Mucosa of descending colon (tissue), 3 donors: ENCODE results near the gene HOXA6. TPM values are rescaled to one million over a fixed set of nuclear protein-coding genes. Genes with fewer than 3 reads are reported as not detected.

Experiments used
- ATAC-seq: fragments of 200-7000 bp; cut with Tn5 transposase; one replicate; pipeline ENCODE4 v1.9.1; 2020; ENCODE audit warnings: mild to moderate bottlenecking, moderate library complexity
- DNase-seq, 3 donors: peaks; one replicate each; pipeline ENCODE4 v3.0.0-alpha.2; 2020
- H3K36me3 ChIP-seq: fragments of 200-600 bp; one replicate; pipeline ENCODE4 v1.8.0; 2021; ENCODE audit warnings: low read depth, mild to moderate bottlenecking
- H3K4me1 ChIP-seq: fragments of 200-600 bp; one replicate; pipeline ENCODE4 v1.8.0; 2021; ENCODE audit warnings: low read depth, mild to moderate bottlenecking
- H3K4me3 ChIP-seq: fragments of 200-600 bp; one replicate; pipeline ENCODE4 v1.8.0; 2021; ENCODE audit warnings: mild to moderate bottlenecking
- H3K9me3 ChIP-seq: fragments of 200-600 bp; one replicate; pipeline ENCODE4 v1.8.0; 2021; ENCODE audit warnings: mild to moderate bottlenecking
- intact Hi-C, 2 donors: fragments of 100-400 bp; cut with DNase I in 1 of 2; cut with micrococcal nuclease in 1 of 2; formaldehyde crosslinking; loops; one replicate each; pipeline versions ENCODE4 v1.11.0 to v1.11.1; 2022; cut with DNase I, micrococcal nuclease
- total RNA-seq, 3 donors: library from RNA; stranded (reverse); fragmentation: NEBNext Ultra II Directional in 2 of 3; extraction: Animal tissue kit (Norgen Biotek cat#: 25700) in 2 of 3; gene quantifications; one replicate each; pipeline versions ENCODE4 v1.2.1 to v1.2.4, GENCODE V29; 2021 to 2023
- TF ChIP-seq, protein P1 (sequence below): fragments of 200-600 bp; IDR thresholded peaks from one replicate; pipeline ENCODE4 v1.8.0; 2022; ENCODE audit warnings: antibody characterized with exemption, mild to moderate bottlenecking
- donor health status: DM: no; HTN: no; CAD: no; lungs with moderate emphysema.
- donor health status: DM: no; HTN: no; CAD: no.
- donor health status: DM: no; HTN: yes; CAD: no.

Gene HOXA6
- total RNA-seq, 3 donors from 2014 or later, result 20.2 to 39.5 (median 20.5) TPM

DNA sequence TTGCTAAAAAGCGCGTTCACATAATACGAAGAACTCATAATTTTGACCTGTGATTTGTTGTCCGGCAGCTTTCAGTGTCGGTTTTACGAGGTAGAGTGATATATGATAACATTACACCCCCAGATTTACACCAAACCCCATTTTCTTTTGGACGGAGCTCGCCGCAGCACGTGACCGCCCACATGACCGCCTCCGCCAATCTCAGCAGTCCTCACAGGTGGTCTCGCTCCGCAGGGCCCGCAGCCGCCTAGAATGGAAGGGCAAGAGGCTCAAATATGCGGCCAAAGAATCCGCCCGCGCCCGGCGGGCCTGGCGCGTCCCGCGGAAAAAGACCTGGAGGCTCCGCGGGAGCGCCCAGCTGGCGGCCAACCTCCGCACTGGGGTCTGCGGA, 8.9 kb upstream of the HOXA6 start, which contains the start of gene HOXA7:
HOXA7 (minus strand) TSS at position 168 of the 391 bp plus-strand sequence; CDS start at position 38, 130 bp downstream.
- DNase-seq (peak; percentile 77 to 84 (median 80)), ATAC-seq (no peak)
- Histone ChIP-seq H3K4me3 (peak within 1 kb of the TSS; percentile 36), H3K36me3 (no peaks in the 10 kb centered on the region), H3K9me3 (no peaks in the 10 kb centered on the region), H3K4me1 (peaks cover 35% of the 10 kb centered on the region)
- intact Hi-C loops, result loop anchor here in 1 of 2 donors (10.0 kb wide), 1 partner anchor 782 kb away; no protein-coding TSS in a partner anchor
- TF ChIP-seq, protein P1, sequence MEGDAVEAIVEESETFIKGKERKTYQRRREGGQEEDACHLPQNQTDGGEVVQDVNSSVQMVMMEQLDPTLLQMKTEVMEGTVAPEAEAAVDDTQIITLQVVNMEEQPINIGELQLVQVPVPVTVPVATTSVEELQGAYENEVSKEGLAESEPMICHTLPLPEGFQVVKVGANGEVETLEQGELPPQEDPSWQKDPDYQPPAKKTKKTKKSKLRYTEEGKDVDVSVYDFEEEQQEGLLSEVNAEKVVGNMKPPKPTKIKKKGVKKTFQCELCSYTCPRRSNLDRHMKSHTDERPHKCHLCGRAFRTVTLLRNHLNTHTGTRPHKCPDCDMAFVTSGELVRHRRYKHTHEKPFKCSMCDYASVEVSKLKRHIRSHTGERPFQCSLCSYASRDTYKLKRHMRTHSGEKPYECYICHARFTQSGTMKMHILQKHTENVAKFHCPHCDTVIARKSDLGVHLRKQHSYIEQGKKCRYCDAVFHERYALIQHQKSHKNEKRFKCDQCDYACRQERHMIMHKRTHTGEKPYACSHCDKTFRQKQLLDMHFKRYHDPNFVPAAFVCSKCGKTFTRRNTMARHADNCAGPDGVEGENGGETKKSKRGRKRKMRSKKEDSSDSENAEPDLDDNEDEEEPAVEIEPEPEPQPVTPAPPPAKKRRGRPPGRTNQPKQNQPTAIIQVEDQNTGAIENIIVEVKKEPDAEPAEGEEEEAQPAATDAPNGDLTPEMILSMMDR, result no peak

DNA sequence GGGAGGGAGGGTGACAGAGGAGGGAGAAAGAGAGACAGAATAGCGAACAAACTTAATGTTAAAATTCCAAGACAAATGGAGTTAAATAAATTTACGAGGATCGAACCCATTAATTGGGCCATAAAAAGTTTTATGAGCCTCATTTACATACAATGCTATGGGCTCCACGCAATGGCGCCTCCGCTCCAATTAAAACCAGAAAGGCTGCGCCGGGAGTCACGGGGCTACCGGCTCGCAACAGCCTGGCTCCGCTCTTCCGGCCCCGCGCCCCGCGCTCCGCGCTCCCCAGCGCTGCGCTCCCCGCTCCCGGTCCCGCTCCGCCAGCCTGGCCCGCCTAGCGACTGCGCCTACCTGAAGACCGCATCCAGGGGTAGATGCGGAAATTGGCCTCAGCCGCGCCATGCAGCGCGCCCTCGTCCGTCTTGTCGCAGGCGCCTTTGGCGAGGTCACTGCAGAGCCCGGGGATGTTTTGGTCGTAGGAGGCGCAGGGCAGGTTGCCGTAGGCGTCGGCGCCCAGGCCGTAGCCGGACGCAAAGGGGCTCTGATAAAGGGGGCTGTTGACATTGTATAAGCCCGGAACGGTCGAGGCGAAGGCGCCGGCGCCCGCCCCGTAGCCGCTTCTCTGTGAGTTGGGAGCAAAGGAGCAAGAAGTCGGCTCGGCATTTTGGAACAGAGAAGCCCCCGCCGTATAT, 8.4 kb upstream of the HOXA6 start:
- ATAC-seq (peak; percentile 32), DNase-seq (peak in 2 of 3 donors; percentile 75 to 76)
- Histone ChIP-seq H3K9me3 (no peaks in the 10 kb centered on the region), H3K36me3 (no peaks in the 10 kb centered on the region), H3K4me1 (peaks cover 35% of the 10 kb centered on the region), H3K4me3 (peak overlapping the region; percentile 36)
- TF ChIP-seq, protein P1, result no peak
- intact Hi-C loops, result loop anchor here in 1 of 2 donors (10.0 kb wide), 1 partner anchor 781 kb away; no protein-coding TSS in a partner anchor

DNA sequence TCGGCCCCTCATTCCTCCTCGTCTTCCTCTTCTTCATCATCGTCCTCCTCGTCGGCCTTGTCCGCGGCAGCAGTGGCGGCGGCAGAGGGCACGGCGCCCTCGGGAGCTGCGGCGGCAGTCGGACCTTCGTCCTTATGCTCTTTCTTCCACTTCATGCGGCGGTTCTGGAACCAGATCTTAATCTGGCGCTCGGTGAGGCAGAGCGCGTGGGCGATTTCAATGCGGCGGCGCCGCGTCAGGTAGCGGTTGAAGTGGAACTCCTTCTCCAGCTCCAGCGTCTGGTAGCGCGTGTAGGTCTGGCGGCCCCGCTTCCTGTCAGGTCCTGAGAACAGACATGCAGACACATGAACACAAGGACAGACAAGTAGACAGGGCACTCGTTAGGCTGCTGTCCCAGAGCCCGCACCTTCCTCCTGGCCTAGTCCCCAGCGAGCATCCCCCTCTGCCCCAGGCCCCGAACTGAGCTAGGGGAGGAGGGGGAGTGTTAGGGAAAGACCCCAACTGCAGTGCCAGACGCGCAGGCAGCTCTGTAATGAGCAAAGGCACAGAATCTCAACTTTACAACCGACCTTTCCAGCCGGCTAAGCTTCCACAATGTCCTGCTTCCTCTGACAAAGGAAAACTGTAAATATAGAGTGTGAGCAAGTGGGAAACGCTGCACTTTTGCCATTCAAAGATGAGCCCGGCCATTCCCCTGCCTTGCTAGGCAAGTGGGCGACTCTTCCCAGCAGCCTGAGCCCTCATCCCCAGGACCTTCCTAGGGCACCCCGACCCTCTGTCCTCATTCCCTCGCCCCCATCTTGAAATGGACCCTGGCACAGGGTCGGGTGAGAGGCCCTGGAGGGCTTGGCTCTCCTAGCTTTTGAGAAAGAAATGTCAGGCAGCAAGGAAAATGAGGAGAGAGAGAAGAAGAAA, 7.6 kb upstream of the HOXA6 start:
- no peaks in the 10 kb centered on the region for H3K36me3 ChIP-seq
- TF ChIP-seq, protein P1, result no peak

DNA sequence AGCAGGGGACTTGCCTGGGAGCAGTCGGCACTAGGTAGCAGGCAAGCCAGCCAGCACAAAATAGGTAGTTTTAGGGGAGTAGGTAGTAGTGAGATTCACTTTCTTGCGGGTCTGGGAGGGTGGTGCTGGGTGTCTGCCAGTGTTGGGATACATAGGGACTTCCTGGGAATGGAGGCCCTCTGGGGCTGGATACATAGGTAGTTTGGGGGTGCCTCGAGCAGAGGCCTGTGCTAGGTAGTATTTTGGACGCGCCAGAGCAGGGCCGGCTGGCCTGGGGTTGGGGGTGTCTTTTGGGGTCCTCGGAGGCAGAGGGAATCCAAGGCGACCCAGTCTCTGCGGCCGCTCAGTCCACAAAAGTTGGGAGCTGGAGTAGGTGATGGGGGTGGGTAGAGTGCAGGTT, 6.8 kb upstream of the HOXA6 start:
- Histone ChIP-seq H3K36me3 (no peaks in the 10 kb centered on the region), H3K9me3 (no peaks in the 10 kb centered on the region), H3K4me3 (no peak overlapping the region), H3K4me1 (peaks cover 37% of the 10 kb centered on the region)
- TF ChIP-seq, protein P1, result no peak
- intact Hi-C loops, result loop anchor here in 1 of 2 donors (10.0 kb wide), 1 partner anchor 780 kb away; no protein-coding TSS in a partner anchor
- ATAC-seq (no peak), DNase-seq (peak in 1 of 3 donors; percentile 48)

More for the DNA sequence above, 7.6 kb upstream of the HOXA6 start:
- no peaks in the 10 kb centered on the region for H3K9me3 ChIP-seq
- no peak overlapping the region for H3K4me3 ChIP-seq
- intact Hi-C loops, result loop anchor here in 1 of 2 donors (10.0 kb wide), 1 partner anchor 780 kb away; no protein-coding TSS in a partner anchor
- DNase-seq, result peak in 2 of 3 donors; percentile 66 to 71
- H3K4me1 ChIP-seq, result peaks cover 35% of the 10 kb centered on the region
- no peak for ATAC-seq

DNA sequence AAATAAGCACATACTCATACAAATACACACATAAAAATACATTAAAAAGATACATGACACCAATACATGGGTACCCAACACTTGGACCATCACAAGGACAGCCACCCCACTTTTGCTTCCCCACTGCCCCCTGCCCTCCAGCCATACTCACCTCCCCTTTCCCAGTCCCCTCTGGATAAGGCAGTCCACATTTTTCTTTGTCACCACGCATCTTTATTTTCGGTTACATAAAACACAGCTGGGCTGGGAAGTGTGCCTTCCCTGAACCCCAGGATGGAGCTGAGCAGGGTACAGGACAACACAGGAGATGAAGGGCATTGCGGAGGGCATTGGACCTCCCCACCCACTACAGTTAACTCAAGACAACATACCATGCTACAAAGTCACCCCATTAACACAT, 6.0 kb upstream of the HOXA6 start:
- Histone ChIP-seq H3K4me3 (no peak overlapping the region), H3K4me1 (peaks cover 39% of the 10 kb centered on the region), H3K9me3 (no peaks in the 10 kb centered on the region), H3K36me3 (no peaks in the 10 kb centered on the region)
- TF ChIP-seq, protein P1, result no peak
- intact Hi-C loops, result loop anchor here in 1 of 2 donors (10.0 kb wide), 1 partner anchor 779 kb away; no protein-coding TSS in a partner anchor
- DNase-seq, result peak in 1 of 3 donors; percentile 33
- ATAC-seq, result no peak
